Mesothelial cell of epicardium (in vitro differentiated cells): ENCODE measurements around the gene APCDD1. TPM values are rescaled to one million over a fixed set of nuclear protein-coding genes. Genes with fewer than 3 reads are reported as not detected.

Experiments used
- DNase-seq, 2 experiments: peaks; one replicate each; pipeline ENCODE4 v3.0.0; 2021; ENCODE audit warnings: low spot score in 2 of 2; ENCODE audit not compliant: unreplicated experiment in 2 of 2
- H3K27ac Mint-ChIP-seq: 2 replicates; pipeline ENCODE4 v1.8.0; 2021; ENCODE audit warnings: mixed read lengths
- H3K27me3 Mint-ChIP-seq: 2 replicates; pipeline ENCODE4 v1.8.0; 2021; ENCODE audit warnings: low read depth, mixed read lengths
- H3K36me3 Mint-ChIP-seq: 2 replicates; pipeline ENCODE4 v1.8.0; 2021; ENCODE audit warnings: mixed read lengths
- H3K4me1 Mint-ChIP-seq: 2 replicates; pipeline ENCODE4 v1.8.0; 2021; ENCODE audit warnings: mixed read lengths
- H3K4me3 Mint-ChIP-seq: 2 replicates; pipeline ENCODE4 v1.8.0; 2021; ENCODE audit warnings: mild to moderate bottlenecking, moderate library complexity, mixed read lengths
- H3K9me3 Mint-ChIP-seq: 2 replicates; pipeline ENCODE4 v1.8.0; 2021; ENCODE audit warnings: mixed read lengths
- CTCF ChIP-seq: fragments of 200-600 bp; sonication (generic); IDR thresholded peaks from one replicate; pipeline ENCODE4 v1.5.0; 2021; ENCODE audit warnings: antibody characterized with exemption; ENCODE audit not compliant: unreplicated experiment
- total RNA-seq: library from RNA; stranded (reverse); gene quantifications from 3 replicates; pipeline ENCODE4 v1.2.1, GENCODE V29; 2021

APCDD1 gene
- total RNA-seq, 1 donor from 2014 or later: 104 TPM

GRCh38 chr18:10474309-10474708, 19.9 kb downstream of the APCDD1 start:
- peaks cover 49% of the 10 kb centered on the region for H3K36me3 Mint-ChIP-seq
- no peak overlapping the region for H3K4me3 Mint-ChIP-seq

GRCh38 chr18:10475276-10475653, 20.8 kb downstream of the APCDD1 start:
- no peak for DNase-seq
- Mint-ChIP-seq H3K4me3 (no peak overlapping the region), H3K9me3 (no peaks in the 10 kb centered on the region), H3K27me3 (no peaks in the 10 kb centered on the region), H3K27ac (peak overlapping the region; percentile 85), H3K4me1 (peaks cover 28% of the 10 kb centered on the region), H3K36me3 (peaks cover 49% of the 10 kb centered on the region)
- TF ChIP-seq CTCF: no peak

More at GRCh38 chr18:10474309-10474708, 19.9 kb downstream of the APCDD1 start:
- DNase-seq: no peak
- TF ChIP-seq CTCF: no peak
- Mint-ChIP-seq H3K9me3 (no peaks in the 10 kb centered on the region), H3K27me3 (no peaks in the 10 kb centered on the region), H3K27ac (no peak overlapping the region), H3K4me1 (peaks cover 28% of the 10 kb centered on the region)

- DNase-seq: no peak
- TF ChIP-seq CTCF: no peak
- H3K4me1 Mint-ChIP-seq: peaks cover 28% of the 10 kb centered on the region
- H3K4me3 Mint-ChIP-seq: no peak overlapping the region
- peaks cover 47% of the 10 kb centered on the region for H3K36me3 Mint-ChIP-seq
- peak overlapping the region; percentile 85 for H3K27ac Mint-ChIP-seq
- no peaks in the 10 kb centered on the region for H3K9me3 Mint-ChIP-seq
- no peaks in the 10 kb centered on the region for H3K27me3 Mint-ChIP-seq
These were observed 21.3 kb downstream of the APCDD1 start for GRCh38 chr18:10475654-10476291.

GRCh38 chr18:10476338-10476791, 21.9 kb downstream of the APCDD1 start:
- no peaks in the 10 kb centered on the region for H3K27me3 Mint-ChIP-seq
- peaks cover 28% of the 10 kb centered on the region for H3K4me1 Mint-ChIP-seq
- peaks cover 45% of the 10 kb centered on the region for H3K36me3 Mint-ChIP-seq
- H3K27ac Mint-ChIP-seq: peak overlapping the region; percentile 85
- DNase-seq: no peak
- H3K4me3 Mint-ChIP-seq: no peak overlapping the region
- H3K9me3 Mint-ChIP-seq: no peaks in the 10 kb centered on the region
- no peak for TF ChIP-seq CTCF

GRCh38 chr18:10477121-10477862, 22.9 kb downstream of the APCDD1 start:
- H3K27me3 Mint-ChIP-seq: no peaks in the 10 kb centered on the region
- no peak overlapping the region for H3K4me3 Mint-ChIP-seq
- peaks cover 28% of the 10 kb centered on the region for H3K4me1 Mint-ChIP-seq
- peaks cover 43% of the 10 kb centered on the region for H3K36me3 Mint-ChIP-seq
- no peaks in the 10 kb centered on the region for H3K9me3 Mint-ChIP-seq
- peak overlapping the region; percentile 85 for H3K27ac Mint-ChIP-seq
- TF ChIP-seq CTCF: no peak
- DNase-seq: no peak
